ENCODE measurements around the gene PACRG.

PACRG gene

GRCh38 chr6:163180874-163181541, 453.2 kb downstream of the PACRG start:
- H3K9me3 ChIP-seq (ENCODE audit: control insufficient read depth, low read length): no peaks in the 10 kb centered on the region
- H3K36me3 ChIP-seq (ENCODE audit: control insufficient read depth, insufficient read depth, low read length): no peaks in the 10 kb centered on the region
- H3K4me1 ChIP-seq (ENCODE audit: control insufficient read depth, insufficient read depth, low read length): no peaks in the 10 kb centered on the region
- H3K27me3 ChIP-seq (ENCODE audit: control insufficient read depth, insufficient read depth, low read length): no peaks in the 10 kb centered on the region
- no peak overlapping the region for H3K9ac ChIP-seq (ENCODE audit: low read length)
- no peak overlapping the region for H3K4me3 ChIP-seq (ENCODE audit: low read length)

DNA sequence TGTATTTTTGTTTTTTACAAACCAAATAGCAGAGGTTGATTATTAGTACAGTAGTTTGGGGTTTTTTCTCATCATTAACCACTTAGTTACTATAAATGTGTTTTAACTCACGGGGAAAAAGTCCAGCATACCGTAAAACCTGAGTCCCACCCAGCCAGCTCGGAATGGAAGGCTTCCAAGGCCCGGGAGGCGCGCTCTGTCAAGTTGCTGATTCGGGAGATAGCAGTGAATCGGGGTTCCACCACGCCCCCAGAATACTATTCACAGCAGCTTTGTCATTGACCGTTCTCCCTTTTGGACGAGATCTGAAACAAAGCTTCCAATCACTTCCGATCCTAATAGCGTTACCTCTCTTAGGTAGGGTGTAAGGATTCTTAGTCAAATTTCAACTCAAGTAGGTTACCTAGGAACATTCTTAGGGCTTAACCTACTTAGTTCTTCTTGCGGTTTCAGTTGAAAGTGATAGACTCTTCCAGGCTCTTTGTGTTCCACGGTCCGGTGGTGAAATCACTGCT, 453.9 kb downstream of the PACRG start:
- no peak overlapping the region for H3K4me3 ChIP-seq (ENCODE audit: low read length)
- no peaks in the 10 kb centered on the region for H3K27me3 ChIP-seq (ENCODE audit: control insufficient read depth, insufficient read depth, low read length)
- H3K4me1 ChIP-seq (ENCODE audit: control insufficient read depth, insufficient read depth, low read length): no peaks in the 10 kb centered on the region
- H3K9ac ChIP-seq (ENCODE audit: low read length): no peak overlapping the region
- no peaks in the 10 kb centered on the region for H3K36me3 ChIP-seq (ENCODE audit: control insufficient read depth, insufficient read depth, low read length)
- H3K9me3 ChIP-seq (ENCODE audit: control insufficient read depth, low read length): no peaks in the 10 kb centered on the region

- H3K4me3 ChIP-seq (ENCODE audit: low read length): no peak overlapping the region
- H3K9ac ChIP-seq (ENCODE audit: low read length): no peak overlapping the region
- H3K4me1 ChIP-seq (ENCODE audit: control insufficient read depth, insufficient read depth, low read length): no peaks in the 10 kb centered on the region
- H3K9me3 ChIP-seq (ENCODE audit: control insufficient read depth, low read length): no peaks in the 10 kb centered on the region
- H3K27me3 ChIP-seq (ENCODE audit: control insufficient read depth, insufficient read depth, low read length): no peaks in the 10 kb centered on the region
- no peaks in the 10 kb centered on the region for H3K36me3 ChIP-seq (ENCODE audit: control insufficient read depth, insufficient read depth, low read length)
Observed at GRCh38 chr6:163182696-163183095, 454.9 kb downstream of the PACRG start.

DNA sequence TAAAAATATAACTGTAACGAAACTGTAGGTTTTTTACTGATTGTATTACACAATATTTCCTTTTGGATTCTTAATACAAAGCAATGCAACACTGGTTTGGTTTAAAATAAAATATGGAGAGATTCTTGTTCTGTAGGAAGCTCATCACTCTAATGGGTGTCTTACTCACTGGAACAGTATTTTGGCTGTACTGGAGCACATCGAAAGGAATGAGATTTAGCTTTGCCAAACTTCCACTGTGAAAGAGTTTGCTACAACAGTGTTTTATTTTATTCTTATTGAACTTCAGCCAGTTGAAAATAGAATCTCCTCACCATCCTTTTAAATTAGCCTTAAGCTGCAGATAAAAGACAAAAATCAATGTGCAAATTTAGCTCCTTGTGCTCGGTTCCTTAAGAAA, 456.0 kb downstream of the PACRG start:
- no peaks in the 10 kb centered on the region for H3K36me3 ChIP-seq (ENCODE audit: control insufficient read depth, insufficient read depth, low read length)
- H3K27me3 ChIP-seq (ENCODE audit: control insufficient read depth, insufficient read depth, low read length): no peaks in the 10 kb centered on the region
- H3K9me3 ChIP-seq (ENCODE audit: control insufficient read depth, low read length): no peaks in the 10 kb centered on the region
- H3K4me3 ChIP-seq (ENCODE audit: low read length): no peak overlapping the region
- H3K4me1 ChIP-seq (ENCODE audit: control insufficient read depth, insufficient read depth, low read length): no peaks in the 10 kb centered on the region
- H3K9ac ChIP-seq (ENCODE audit: low read length): no peak overlapping the region

- Histone ChIP-seq H3K9me3 (ENCODE audit: control insufficient read depth, low read length) (no peaks in the 10 kb centered on the region), H3K4me3 (ENCODE audit: low read length) (no peak overlapping the region), H3K36me3 (ENCODE audit: control insufficient read depth, insufficient read depth, low read length) (no peaks in the 10 kb centered on the region), H3K27me3 (ENCODE audit: control insufficient read depth, insufficient read depth, low read length) (no peaks in the 10 kb centered on the region), H3K9ac (ENCODE audit: low read length) (no peak overlapping the region), H3K4me1 (ENCODE audit: control insufficient read depth, insufficient read depth, low read length) (no peaks in the 10 kb centered on the region)
Observed at GRCh38 chr6:163185744-163186143, 458.0 kb downstream of the PACRG start.

DNA sequence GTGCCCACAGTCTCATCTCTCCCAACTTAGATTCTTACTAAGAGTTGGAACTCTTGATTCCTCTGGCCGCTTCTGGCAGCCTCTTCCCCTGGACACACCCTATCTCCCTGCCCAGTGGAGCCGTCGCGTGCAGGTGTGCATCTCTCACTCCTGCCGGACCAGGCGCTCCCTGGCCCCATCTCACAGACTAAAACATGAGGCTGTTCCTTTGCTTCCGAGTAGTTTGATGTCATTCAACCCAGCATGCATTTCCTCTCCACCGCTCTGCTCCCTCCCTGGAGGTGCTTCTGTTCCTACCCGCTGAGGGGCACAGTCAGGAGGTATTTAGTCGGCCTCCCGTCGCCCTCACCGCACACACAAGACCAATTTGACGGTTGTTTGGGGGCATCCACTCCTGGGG, 458.8 kb downstream of the PACRG start:
- H3K27me3 ChIP-seq (ENCODE audit: control insufficient read depth, insufficient read depth, low read length): no peaks in the 10 kb centered on the region
- H3K9ac ChIP-seq (ENCODE audit: low read length): no peak overlapping the region
- H3K9me3 ChIP-seq (ENCODE audit: control insufficient read depth, low read length): no peaks in the 10 kb centered on the region
- H3K4me1 ChIP-seq (ENCODE audit: control insufficient read depth, insufficient read depth, low read length): no peaks in the 10 kb centered on the region
- no peaks in the 10 kb centered on the region for H3K36me3 ChIP-seq (ENCODE audit: control insufficient read depth, insufficient read depth, low read length)
- H3K4me3 ChIP-seq (ENCODE audit: low read length): no peak overlapping the region

- Histone ChIP-seq H3K36me3 (ENCODE audit: control insufficient read depth, insufficient read depth, low read length) (no peaks in the 10 kb centered on the region), H3K4me3 (ENCODE audit: low read length) (no peak overlapping the region), H3K4me1 (ENCODE audit: control insufficient read depth, insufficient read depth, low read length) (no peaks in the 10 kb centered on the region), H3K9ac (ENCODE audit: low read length) (no peak overlapping the region), H3K9me3 (ENCODE audit: control insufficient read depth, low read length) (no peaks in the 10 kb centered on the region), H3K27me3 (ENCODE audit: control insufficient read depth, insufficient read depth, low read length) (no peaks in the 10 kb centered on the region)
Observed at GRCh38 chr6:163187201-163187600, 459.4 kb downstream of the PACRG start.

- Histone ChIP-seq H3K27me3 (ENCODE audit: control insufficient read depth, insufficient read depth, low read length) (no peaks in the 10 kb centered on the region), H3K36me3 (ENCODE audit: control insufficient read depth, insufficient read depth, low read length) (no peaks in the 10 kb centered on the region), H3K9me3 (ENCODE audit: control insufficient read depth, low read length) (no peaks in the 10 kb centered on the region), H3K9ac (ENCODE audit: low read length) (no peak overlapping the region), H3K4me1 (ENCODE audit: control insufficient read depth, insufficient read depth, low read length) (no peaks in the 10 kb centered on the region), H3K4me3 (ENCODE audit: low read length) (no peak overlapping the region)
Observed at GRCh38 chr6:163187606-163188005, 459.8 kb downstream of the PACRG start.

DNA sequence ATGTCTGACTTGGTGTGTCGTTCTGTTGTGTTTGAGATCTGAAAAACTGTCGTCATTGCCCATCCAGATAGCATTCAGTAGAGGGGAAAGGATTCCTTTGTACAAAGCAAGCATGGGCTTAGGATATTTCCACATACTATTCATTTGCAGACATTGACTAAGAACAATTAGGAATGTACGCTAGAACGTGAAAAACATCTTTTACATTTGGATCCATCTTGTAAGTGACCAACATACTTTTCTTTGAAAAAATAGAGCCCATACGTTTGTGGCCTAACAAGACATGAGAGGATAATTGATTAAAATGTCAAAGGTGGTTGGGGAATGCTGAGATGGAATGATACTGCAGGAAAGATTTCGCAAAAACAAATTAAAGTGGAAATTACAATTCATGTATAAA, 461.0 kb downstream of the PACRG start:
- H3K4me3 ChIP-seq (ENCODE audit: low read length): no peak overlapping the region
- H3K27me3 ChIP-seq (ENCODE audit: control insufficient read depth, insufficient read depth, low read length): no peaks in the 10 kb centered on the region
- H3K9me3 ChIP-seq (ENCODE audit: control insufficient read depth, low read length): no peaks in the 10 kb centered on the region
- H3K4me1 ChIP-seq (ENCODE audit: control insufficient read depth, insufficient read depth, low read length): no peaks in the 10 kb centered on the region
- no peaks in the 10 kb centered on the region for H3K36me3 ChIP-seq (ENCODE audit: control insufficient read depth, insufficient read depth, low read length)
- H3K9ac ChIP-seq (ENCODE audit: low read length): no peak overlapping the region

- no peaks in the 10 kb centered on the region for H3K9me3 ChIP-seq (ENCODE audit: control insufficient read depth, low read length)
- no peaks in the 10 kb centered on the region for H3K4me1 ChIP-seq (ENCODE audit: control insufficient read depth, insufficient read depth, low read length)
- H3K36me3 ChIP-seq (ENCODE audit: control insufficient read depth, insufficient read depth, low read length): no peaks in the 10 kb centered on the region
- no peak overlapping the region for H3K9ac ChIP-seq (ENCODE audit: low read length)
- no peak overlapping the region for H3K4me3 ChIP-seq (ENCODE audit: low read length)
- no peaks in the 10 kb centered on the region for H3K27me3 ChIP-seq (ENCODE audit: control insufficient read depth, insufficient read depth, low read length)
Observed at GRCh38 chr6:163189609-163190008, 461.8 kb downstream of the PACRG start.

- H3K9ac ChIP-seq (ENCODE audit: low read length): no peak overlapping the region
- no peaks in the 10 kb centered on the region for H3K27me3 ChIP-seq (ENCODE audit: control insufficient read depth, insufficient read depth, low read length)
- no peaks in the 10 kb centered on the region for H3K9me3 ChIP-seq (ENCODE audit: control insufficient read depth, low read length)
- no peaks in the 10 kb centered on the region for H3K36me3 ChIP-seq (ENCODE audit: control insufficient read depth, insufficient read depth, low read length)
- H3K4me1 ChIP-seq (ENCODE audit: control insufficient read depth, insufficient read depth, low read length): no peaks in the 10 kb centered on the region
- no peak overlapping the region for H3K4me3 ChIP-seq (ENCODE audit: low read length)
Observed at GRCh38 chr6:163190786-163191185, 463.0 kb downstream of the PACRG start.

GRCh38 chr6:163191704-163192537, 464.1 kb downstream of the PACRG start:
- no peak overlapping the region for H3K4me3 ChIP-seq (ENCODE audit: low read length)
- H3K36me3 ChIP-seq (ENCODE audit: control insufficient read depth, insufficient read depth, low read length): no peaks in the 10 kb centered on the region
- H3K9ac ChIP-seq (ENCODE audit: low read length): no peak overlapping the region
- no peaks in the 10 kb centered on the region for H3K9me3 ChIP-seq (ENCODE audit: control insufficient read depth, low read length)
- no peaks in the 10 kb centered on the region for H3K27me3 ChIP-seq (ENCODE audit: control insufficient read depth, insufficient read depth, low read length)
- H3K4me1 ChIP-seq (ENCODE audit: control insufficient read depth, insufficient read depth, low read length): no peaks in the 10 kb centered on the region
